ENCODE data around the gene PNKD.

Gene PNKD

GRCh38 chr2:218269900-218270720 lies at the start of gene PNKD, which contains the start of gene AAMP:
Gene PNKD, plus strand, starts transcription at chr2:218270519. Its CDS starts 17 bp downstream, at chr2:218270536.
Gene AAMP, minus strand, starts transcription at chr2:218270137. Its CDS starts 51 bp downstream, at chr2:218270086.
- peak; percentile 99 for DNase-seq (ENCODE audit: low spot score)

- DNase-seq (ENCODE audit: low spot score) = no peak
These were observed 49.3 kb upstream of the PNKD start for GRCh38 chr2:218221000-218221399.

- DNase-seq (ENCODE audit: low spot score) = peak; percentile 17
These were observed 47.3 kb upstream of the PNKD start for GRCh38 chr2:218223046-218223445.

GRCh38 chr2:218224186-218224585 lies 46.1 kb upstream of the PNKD start:
- DNase-seq (ENCODE audit: low spot score) = peak; percentile 20

- DNase-seq (ENCODE audit: low spot score) = no peak
These were observed 43.4 kb upstream of the PNKD start for GRCh38 chr2:218226903-218227302.

- DNase-seq (ENCODE audit: low spot score) = peak; percentile 77
These were observed 41.8 kb upstream of the PNKD start for GRCh38 chr2:218228366-218229090.

GRCh38 chr2:218229239-218229638 lies 41.1 kb upstream of the PNKD start:
- peak; percentile 86 for DNase-seq (ENCODE audit: low spot score)

GRCh38 chr2:218229851-218230250 lies 40.5 kb upstream of the PNKD start:
- DNase-seq (ENCODE audit: low spot score) = peak; percentile 72

GRCh38 chr2:218230882-218231281 lies 39.4 kb upstream of the PNKD start:
- peak; percentile 99 for DNase-seq (ENCODE audit: low spot score)

GRCh38 chr2:218233543-218233942 lies 36.8 kb upstream of the PNKD start:
- DNase-seq (ENCODE audit: low spot score) = no peak

- no peak for DNase-seq (ENCODE audit: low spot score)
These were observed 35.8 kb upstream of the PNKD start for GRCh38 chr2:218234521-218234920.

GRCh38 chr2:218235017-218235416 lies 35.3 kb upstream of the PNKD start:
- no peak for DNase-seq (ENCODE audit: low spot score)

- no peak for DNase-seq (ENCODE audit: low spot score)
These were observed 33.5 kb upstream of the PNKD start for GRCh38 chr2:218236829-218237228.

- DNase-seq (ENCODE audit: low spot score) = no peak
These were observed 31.4 kb upstream of the PNKD start for GRCh38 chr2:218238887-218239286.

GRCh38 chr2:218244204-218244603 lies 26.1 kb upstream of the PNKD start:
- no peak for DNase-seq (ENCODE audit: low spot score)

GRCh38 chr2:218244665-218245064 lies 25.7 kb upstream of the PNKD start:
- no peak for DNase-seq (ENCODE audit: low spot score)

GRCh38 chr2:218245214-218245613 lies 25.1 kb upstream of the PNKD start:
- DNase-seq (ENCODE audit: low spot score) = no peak

- no peak for DNase-seq (ENCODE audit: low spot score)
These were observed 20.6 kb upstream of the PNKD start for GRCh38 chr2:218249691-218250090.

- no peak for DNase-seq (ENCODE audit: low spot score)
These were observed 17.6 kb upstream of the PNKD start for GRCh38 chr2:218252509-218253231.

- DNase-seq (ENCODE audit: low spot score) = no peak
These were observed 17.1 kb upstream of the PNKD start for GRCh38 chr2:218253232-218253625.

- peak; percentile 42 for DNase-seq (ENCODE audit: low spot score)
These were observed 14.9 kb upstream of the PNKD start for GRCh38 chr2:218255446-218255845.

- DNase-seq (ENCODE audit: low spot score) = no peak
These were observed 13.5 kb upstream of the PNKD start for GRCh38 chr2:218256612-218257350.
